NCI-H128 (cell line): ENCODE results near the gene BOD1.
A peak's percentile ranks its signal among the peaks of the same experiment; 100 is the strongest.
"Not testable (repeated sequence)": the region's sequence is repeated elsewhere in the genome, so short reads cannot be mapped to it uniquely, and the experiment has no call there.

Experiments
- DNase-seq: peaks from one replicate; lab custom pipeline; 2025; ENCODE audit not compliant: unreplicated experiment; lab: John Stamatoyannopoulos, UW

BOD1 gene

GRCh38 chr5:173620784-173621183 is 4.3 kb upstream of the BOD1 start:
- no peak for DNase-seq

- DNase-seq: peak; percentile 17
Measured at GRCh38 chr5:173618927-173619519, 2.6 kb upstream of the BOD1 start.

- DNase-seq: no peak
Measured at GRCh38 chr5:173615884-173616576, 420 bp downstream of the BOD1 start.

GRCh38 chr5:173614591-173614990 is 1.9 kb downstream of the BOD1 start:
- no peak for DNase-seq

- no peak for DNase-seq
Measured at GRCh38 chr5:173613433-173614159, 2.9 kb downstream of the BOD1 start.

DNA sequence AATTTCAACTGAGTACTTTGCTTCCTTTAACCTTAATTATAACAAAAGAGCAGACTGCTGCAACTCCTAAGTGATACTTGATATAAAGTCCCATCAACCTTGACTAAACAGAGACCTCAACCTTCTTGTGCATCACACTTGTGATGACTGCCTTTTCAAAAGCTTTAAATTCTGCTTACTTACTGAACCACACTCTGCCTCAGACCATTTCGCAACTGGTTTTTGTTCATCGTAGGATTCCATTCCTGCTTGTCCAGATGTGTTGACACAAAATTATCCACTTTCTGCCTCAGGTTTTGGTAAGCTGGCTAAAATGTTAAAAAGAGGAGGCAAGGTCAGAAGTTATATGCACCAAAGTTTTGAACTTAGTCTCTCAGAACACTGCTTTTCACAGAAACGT is 3.5 kb downstream of the BOD1 start:
- DNase-seq: no peak

DNA sequence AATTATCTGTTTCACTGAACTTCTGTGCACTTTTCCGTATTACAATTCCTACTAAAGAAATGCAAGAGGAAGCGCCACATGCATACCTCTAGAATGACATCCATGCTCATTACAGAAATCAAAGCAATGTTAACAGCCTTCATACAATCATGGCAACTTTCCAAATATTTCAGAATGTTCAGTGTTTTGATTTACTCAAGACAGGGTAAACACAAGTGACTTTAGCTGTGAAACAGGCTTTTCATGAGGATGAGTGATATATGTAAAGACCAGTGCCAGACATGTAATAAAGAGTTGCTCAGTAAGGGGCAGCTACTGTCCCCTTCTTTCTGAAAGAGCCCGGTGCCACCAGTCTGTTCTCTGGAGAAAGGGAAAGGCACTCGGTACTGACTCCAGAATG is 4.7 kb downstream of the BOD1 start:
- DNase-seq: no peak

GRCh38 chr5:173604141-173604540 is 12.3 kb downstream of the BOD1 start:
- DNase-seq: no peak

GRCh38 chr5:173602423-173602822 is 14.0 kb downstream of the BOD1 start:
- DNase-seq: no peak

GRCh38 chr5:173598686-173599085 is 17.8 kb downstream of the BOD1 start:
- DNase-seq: no peak

GRCh38 chr5:173597304-173597703 is 19.1 kb downstream of the BOD1 start:
- no peak for DNase-seq

DNA sequence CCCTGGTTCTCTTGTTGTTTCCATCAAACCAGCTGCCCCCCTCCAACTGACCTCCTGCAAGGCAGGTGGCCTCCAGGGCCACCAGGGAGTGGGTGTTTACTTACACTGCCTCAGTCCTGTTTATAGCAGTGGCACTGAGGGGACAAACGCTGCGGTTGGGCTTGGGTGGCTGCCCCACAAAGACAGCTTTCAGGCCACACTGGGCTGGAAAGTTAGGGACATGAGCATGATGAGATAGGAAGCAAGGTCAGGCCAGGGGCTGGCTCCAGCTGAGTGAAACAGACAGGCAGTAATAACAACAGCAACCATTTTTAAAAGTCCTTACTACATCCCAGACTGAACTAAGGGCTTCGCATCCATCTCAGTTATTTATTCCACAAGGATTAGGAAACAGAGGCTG is 20.6 kb downstream of the BOD1 start:
- DNase-seq: no peak

- no peak for DNase-seq
Measured at GRCh38 chr5:173594061-173594460, 22.4 kb downstream of the BOD1 start.

DNA sequence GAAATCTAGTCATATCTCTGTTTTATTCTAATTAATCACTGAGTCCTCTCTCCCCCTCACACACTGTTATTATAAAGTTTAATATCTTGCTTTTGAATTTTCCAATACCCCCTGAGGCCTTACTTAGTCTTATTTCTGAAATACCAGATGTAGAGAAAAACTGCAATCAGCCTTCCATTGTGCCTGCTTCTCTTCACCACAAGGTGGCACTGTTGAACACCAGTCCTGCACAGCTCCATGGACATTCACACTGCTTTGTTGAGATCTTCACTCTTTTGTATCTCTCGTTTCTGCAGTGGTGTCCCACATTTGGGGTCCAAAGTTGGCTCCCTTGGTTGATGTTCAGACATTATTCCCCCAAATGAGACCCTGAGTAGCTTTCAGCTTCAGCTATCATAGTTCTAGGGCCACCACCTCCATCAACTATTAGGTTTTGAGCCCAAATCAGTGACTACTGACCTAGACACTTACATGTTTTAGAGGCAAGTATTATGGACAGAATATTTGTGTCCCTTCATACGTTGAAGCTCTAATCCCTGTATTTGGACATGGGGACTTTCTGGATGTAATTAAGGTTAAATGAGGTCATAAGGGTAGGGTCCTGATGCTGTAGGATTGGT is 24.3 kb downstream of the BOD1 start:
- DNase-seq: no peak

- DNase-seq: no peak
Measured at GRCh38 chr5:173591056-173591514, 25.4 kb downstream of the BOD1 start.

GRCh38 chr5:173590436-173591055 is 25.9 kb downstream of the BOD1 start:
- DNase-seq: no peak

DNA sequence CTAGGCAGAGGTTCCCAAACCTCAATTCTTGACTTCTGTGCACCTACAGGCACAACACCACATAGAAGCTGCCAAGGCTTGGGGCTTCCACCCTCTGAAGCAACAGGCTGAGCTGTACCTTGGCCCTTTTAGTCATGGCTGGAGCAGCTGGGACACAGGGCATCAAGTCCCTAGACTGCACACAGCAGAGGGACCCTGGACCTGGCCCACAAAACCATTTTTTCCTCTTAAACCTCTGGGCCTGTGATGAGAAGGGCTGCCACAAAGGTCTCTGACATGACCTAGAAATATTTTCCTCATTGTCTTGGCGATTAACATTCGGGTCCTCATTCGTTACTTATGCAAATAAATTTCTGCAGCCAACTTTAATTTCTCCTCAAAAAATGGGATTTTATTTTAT is 30.3 kb downstream of the BOD1 start:
- DNase-seq: not testable (repeated sequence)

GRCh38 chr5:173583346-173583745 is 33.1 kb downstream of the BOD1 start:
- DNase-seq: no peak

- DNase-seq: no peak
Measured at GRCh38 chr5:173582216-173583111, 34.0 kb downstream of the BOD1 start.
